H1 (cell line): Measurements from ENCODE around the gene POLR2C. TPM values are rescaled to one million over a fixed set of nuclear protein-coding genes. Genes with fewer than 3 reads are reported as not detected.

Experiments used
- CTCF ChIA-PET: fragments of 300-600 bp; sonication (Branson Sonifier 250); formaldehyde crosslinking; loops from one replicate; lab custom pipeline; 2021; ENCODE audit not compliant: partially characterized antibody; lab: Charles Lee
- POLR2A ChIA-PET: fragments of 300-600 bp; sonication (Branson Sonifier 250); formaldehyde crosslinking; loops from one replicate; lab custom pipeline; 2021; ENCODE audit warnings: inconsistent platforms; ENCODE audit not compliant: partially characterized antibody; lab: Charles Lee
- DNase-seq, 2 experiments: peaks; one replicate each; pipeline versions ENCODE4 v3.0.0 to v3.0.0-alpha.2; 2010 to 2022; ENCODE audit warnings: low spot score in 2 of 2, low read depth in 1 of 2, mixed read lengths in 1 of 2
- FAIRE-seq: peaks from 2 replicates; lab custom pipeline; 2011; peaks lifted over from hg19 to GRCh38; lab: Jason Lieb, UNC
- H2AFZ ChIP-seq: 2 replicates; pipeline ENCODE4 v1.8.1; 2012; ENCODE audit warnings: low read length, inconsistent platforms
- H2AK5ac ChIP-seq: 2 replicates; pipeline ENCODE4 v1.6.1; 2013; ENCODE audit warnings: low read depth, low read length
- H2BK120ac ChIP-seq: replicated peaks from 2 replicates; pipeline ENCODE3; 2013; ENCODE audit warnings: low read depth, low read length, inconsistent platforms
- H2BK12ac ChIP-seq: 2 replicates; pipeline ENCODE4 v1.6.1; 2013; ENCODE audit warnings: low read depth, low read length
- H2BK15ac ChIP-seq: 2 replicates; pipeline ENCODE4 v1.6.1; 2013; ENCODE audit warnings: low read length
- H2BK20ac ChIP-seq: 2 replicates; pipeline ENCODE4 v1.6.1; 2013; ENCODE audit warnings: low read length
- H2BK5ac ChIP-seq: 2 replicates; pipeline ENCODE4 v1.6.1; 2013; ENCODE audit warnings: low read depth, low read length
- H3K14ac ChIP-seq: 2 replicates; pipeline ENCODE4 v1.6.1; 2013; ENCODE audit warnings: inconsistent platforms; ENCODE audit not compliant: insufficient read length
- H3K18ac ChIP-seq: 2 replicates; pipeline ENCODE4 v1.6.1; 2013; ENCODE audit warnings: low read length; ENCODE audit errors: extremely low read depth
- H3K23ac ChIP-seq: 2 replicates; pipeline ENCODE4 v1.6.1; 2013; ENCODE audit warnings: inconsistent platforms; ENCODE audit not compliant: insufficient read length
- H3K23me2 ChIP-seq: 2 replicates; pipeline ENCODE4 v1.6.1; 2013; ENCODE audit warnings: low read depth, low read length
- H3K27ac ChIP-seq: 2 replicates; pipeline ENCODE4 v1.6.1; 2011; ENCODE audit warnings: low read depth, low read length, inconsistent platforms
- H3K27me3 ChIP-seq, 4 experiments: replicated peaks in 1 of 4; 1 replicate in 1 of 4; 2 replicates in 3 of 4; pipeline versions ENCODE4 v1.6.1 to v1.8.1; 2011 to 2013; ENCODE audit warnings: low read length in 3 of 4, mild to moderate bottlenecking in 3 of 4, inconsistent platforms in 2 of 4, mixed read lengths in 2 of 4, moderate library complexity in 1 of 4; ENCODE audit not compliant: control insufficient read depth in 3 of 4, insufficient read depth in 3 of 4; ENCODE audit errors: extremely low read depth in 1 of 4
- H3K36me3 ChIP-seq, 4 experiments: 2 replicates each; pipeline versions ENCODE4 v1.6.1 to v1.8.1; 2011 to 2013; ENCODE audit warnings: mild to moderate bottlenecking in 4 of 4, low read length in 3 of 4, moderate library complexity in 2 of 4, control low read depth in 1 of 4, inconsistent platforms in 1 of 4; ENCODE audit not compliant: insufficient read depth in 4 of 4, control insufficient read depth in 2 of 4
- H3K4ac ChIP-seq: replicated peaks from 2 replicates; pipeline ENCODE3; 2013; ENCODE audit warnings: low read length, low read depth, mixed read lengths, inconsistent platforms; ENCODE audit not compliant: insufficient read length
- H3K4me1 ChIP-seq, 4 experiments: replicated peaks in 1 of 4; 1 replicate in 1 of 4; 2 replicates in 3 of 4; pipeline versions ENCODE4 v1.6.1 to v1.8.1; 2011 to 2013; ENCODE audit warnings: low read length in 3 of 4, inconsistent platforms in 2 of 4, mixed read lengths in 1 of 4; ENCODE audit not compliant: insufficient read depth in 4 of 4, control insufficient read depth in 3 of 4
- H3K4me2 ChIP-seq, 2 experiments: 2 replicates each; pipeline versions ENCODE4 v1.6.1 to v1.8.1; 2011 to 2013; ENCODE audit warnings: low read depth in 2 of 2, low read length in 2 of 2, control low read depth in 1 of 2, inconsistent platforms in 1 of 2, mild to moderate bottlenecking in 1 of 2; ENCODE audit not compliant: insufficient read depth in 1 of 2
- H3K4me3 ChIP-seq, 4 experiments: fragments of 200-600, 300-600 bp in 1 of 4; sonication (generic), shearing (Covaris generic), sonication (Bioruptor Twin) in 1 of 4; 2 replicates each; pipeline versions ENCODE4 v1.5.1 to v1.8.1; 2011 to 2016; ENCODE audit warnings: low read length in 4 of 4, low read depth in 3 of 4, control low read depth in 2 of 4, inconsistent platforms in 2 of 4, mild to moderate bottlenecking in 2 of 4, mixed read lengths in 1 of 4, moderate library complexity in 1 of 4; ENCODE audit not compliant: insufficient read depth in 2 of 4; ENCODE audit errors: extremely low read depth in 1 of 4
- H3K56ac ChIP-seq: replicated peaks from 2 replicates; pipeline ENCODE3; 2013; ENCODE audit warnings: low read depth, mild to moderate bottlenecking, mixed read lengths, low read length, inconsistent platforms; ENCODE audit not compliant: insufficient read length
- H3K79me1 ChIP-seq: 2 replicates; pipeline ENCODE4 v1.6.1; 2013; ENCODE audit warnings: low read depth, low read length, control low read depth
- H3K79me2 ChIP-seq, 2 experiments: 2 replicates each; pipeline versions ENCODE4 v1.6.1 to v1.8.1; 2012 to 2013; ENCODE audit warnings: low read length in 2 of 2, mild to moderate bottlenecking in 2 of 2, inconsistent platforms in 1 of 2; ENCODE audit not compliant: insufficient read depth in 2 of 2, control insufficient read depth in 1 of 2
- H3K9ac ChIP-seq, 4 experiments: replicated peaks in 1 of 4; 1 replicate in 1 of 4; 2 replicates in 3 of 4; pipeline versions ENCODE4 v1.6.1 to v1.8.1; 2011 to 2013; ENCODE audit warnings: low read depth in 3 of 4, low read length in 3 of 4, control low read depth in 2 of 4, mild to moderate bottlenecking in 2 of 4, moderate library complexity in 2 of 4, inconsistent platforms in 1 of 4; ENCODE audit errors: extremely low read depth in 1 of 4
- H3K9me3 ChIP-seq, 2 experiments: 2 replicates each; pipeline versions ENCODE4 v1.6.1 to v1.8.1; 2012 to 2013; ENCODE audit warnings: mild to moderate bottlenecking in 2 of 2, moderate library complexity in 2 of 2, control low read depth in 1 of 2, inconsistent platforms in 1 of 2, low read depth in 1 of 2, low read length in 1 of 2, mixed read lengths in 1 of 2; ENCODE audit not compliant: insufficient read depth in 2 of 2
- H4K20me1 ChIP-seq, 2 experiments: replicated peaks in 1 of 2; 2 replicates each; pipeline versions ENCODE3 to v1.8.1; 2011 to 2013; ENCODE audit warnings: inconsistent platforms in 2 of 2, low read length in 2 of 2, mild to moderate bottlenecking in 1 of 2; ENCODE audit not compliant: insufficient read depth in 2 of 2, control insufficient read depth in 1 of 2
- H4K5ac ChIP-seq: 2 replicates; pipeline ENCODE4 v1.6.1; 2013; ENCODE audit warnings: low read length, low read depth, mixed read lengths, inconsistent platforms; ENCODE audit not compliant: insufficient read length
- H4K8ac ChIP-seq: 2 replicates; pipeline ENCODE4 v1.8.0; 2013; ENCODE audit warnings: mild to moderate bottlenecking, moderate library complexity, low read length, inconsistent platforms; ENCODE audit not compliant: insufficient read depth; ENCODE audit errors: extremely low read depth
- H4K91ac ChIP-seq: replicated peaks from 2 replicates; pipeline ENCODE3; 2013; ENCODE audit warnings: low read length, mixed read lengths, inconsistent platforms; ENCODE audit not compliant: insufficient read length
- ASH2L ChIP-seq: fragments of 200-600, 300-600 bp; sonication (generic); IDR thresholded peaks from one replicate; pipeline ENCODE4 v1.7.1; 2017; ENCODE audit warnings: low read length
- ATF2 ChIP-seq: IDR thresholded peaks from 2 replicates; pipeline ENCODE4 v1.6.1; 2012; ENCODE audit warnings: low read length, inconsistent platforms
- KDM1A ChIP-seq: fragments of 200-600, 300-600 bp; sonication (generic); IDR thresholded peaks from 2 replicates; pipeline ENCODE4 v1.7.1; 2016; ENCODE audit warnings: mild to moderate bottlenecking, low read length, borderline replicate concordance
- RXRA ChIP-seq: IDR thresholded peaks from 2 replicates; pipeline ENCODE4 v1.6.1; 2011; ENCODE audit warnings: low read depth, mild to moderate bottlenecking, low read length, moderate library complexity; ENCODE audit not compliant: insufficient read depth
- SRF ChIP-seq: IDR thresholded peaks from 2 replicates; pipeline ENCODE4 v1.6.1; 2011; ENCODE audit warnings: mild to moderate bottlenecking, low read depth, low read length, moderate library complexity
- TAF7 ChIP-seq: optimal IDR thresholded peaks from 2 replicates; pipeline ENCODE3; 2011; ENCODE audit warnings: low read depth, mild to moderate bottlenecking, inconsistent platforms, low read length, moderate library complexity, borderline replicate concordance
- ZNF274 ChIP-seq: IDR thresholded peaks from 2 replicates; pipeline ENCODE4 v1.7.0; 2012; ENCODE audit warnings: low read length, borderline replicate concordance; ENCODE audit errors: extremely low read depth
- WGBS, 2 experiments: shearing (Covaris generic) in 1 of 2; methylation state at CpG; one replicate each; pipeline versions ENCODE4 v1.1.6 to v1.1.7; 2013 to 2015; ENCODE audit warnings: low lambda C conversion rate in 2 of 2, mixed read lengths in 2 of 2, inconsistent platforms in 1 of 2, low coverage in 1 of 2, missing lambda C conversion rate in 1 of 2; ENCODE audit not compliant: insufficient replicate concordance in 2 of 2, insufficient coverage in 1 of 2, insufficient read length in 1 of 2; ENCODE audit errors: extremely low coverage in 1 of 2, missing lambda C conversion rate in 1 of 2; 5-methylcytosine and 5-hydroxymethylcytosine counted together
- polyA plus RNA-seq, 7 experiments: library from polyadenylated mRNA; depleted of rRNA in 3 of 7; stranded (reverse) in 5 of 7; unstranded in 2 of 7; fragments of >200 nt in 5 of 7; fragments of 200-250 nt in 2 of 7; gene quantifications; 1 replicate in 5 of 7; 2 replicates in 1 of 7; 4 replicates in 1 of 7; pipeline versions ENCODE4 v1.2.1 to v1.2.3, GENCODE V29; 2011 to 2013; ENCODE audit warnings: missing spikeins in 2 of 7, mixed read lengths in 2 of 7
- total RNA-seq: library from RNA; stranded (reverse); fragmentation: NEBNext Ultra II Directional; extraction: Animal tissue kit (Norgen Biotek cat#: 25700); gene quantifications from 2 replicates; pipeline ENCODE4 v1.2.1, GENCODE V29; 2021

The POLR2C gene
- total and polyA plus RNA-seq, 2 of the 8 experiments (the other 6 are each of a cell fraction or from before 2014, with no cell fraction given): 72.5 to 132 TPM

DNA sequence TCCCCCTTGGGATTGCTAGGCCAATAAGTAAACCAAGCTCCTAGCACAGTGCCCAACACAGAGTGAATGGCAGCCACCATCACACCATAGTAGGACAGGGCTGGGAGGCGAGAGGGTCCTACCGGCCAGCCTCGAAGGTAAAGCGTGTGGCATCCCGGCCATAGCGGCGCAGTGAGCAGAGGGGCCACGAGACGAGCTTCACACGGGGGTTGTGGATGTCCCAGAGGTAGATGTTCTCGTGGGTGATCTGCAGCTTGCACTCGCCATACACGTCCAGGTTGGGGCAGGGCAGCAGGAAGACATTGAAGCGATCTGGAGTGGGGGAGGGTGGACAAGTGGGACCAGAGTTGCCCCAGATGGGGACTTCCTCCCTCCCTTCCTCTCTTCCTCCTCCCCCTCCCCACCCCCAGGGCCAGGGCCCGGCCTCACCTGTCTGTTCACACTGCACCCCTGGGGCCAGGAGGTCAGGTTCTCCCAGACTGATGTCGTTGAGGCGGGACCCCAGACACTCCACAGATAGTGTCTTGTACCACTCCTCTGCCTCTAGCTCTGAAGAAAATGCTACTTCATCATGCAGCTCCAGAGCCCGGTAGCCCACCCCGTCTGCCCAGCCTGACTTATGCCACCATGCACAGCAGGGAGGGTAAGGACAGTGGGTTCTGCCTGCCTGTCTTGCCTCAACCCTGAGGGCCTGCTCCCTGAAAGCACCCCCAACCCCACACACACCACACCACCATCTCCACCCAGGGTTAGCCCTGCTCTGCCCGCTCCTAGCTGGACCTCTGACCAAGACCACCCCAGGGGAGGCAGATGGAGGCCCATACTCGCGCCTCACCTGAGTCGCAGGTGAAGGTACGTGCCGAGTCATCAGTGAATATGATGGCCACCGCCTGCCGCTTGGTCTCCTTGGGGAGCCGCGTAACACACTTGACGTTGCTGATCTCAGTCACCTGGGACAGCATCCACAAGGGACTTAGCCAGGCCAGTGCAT, 12.5 kb downstream of the POLR2C start:
- Histone ChIP-seq H3K4me2 (peak overlapping the region; percentile 15 to 51), H4K20me1 (peaks cover 3% of the 10 kb centered on the region in 2 experiments)

More for the DNA sequence above, 12.5 kb downstream of the POLR2C start:
- Histone ChIP-seq H3K23ac (no peak overlapping the region), H2AK5ac (no peak overlapping the region; the same call in 1 of the 2 replicates), H3K79me1 (0 out of 2 replicates have a peak, but pooled peaks cover 5% of the 10 kb centered on the region), H2AFZ (no peak overlapping the region), H3K9me3 (no peaks in the 10 kb centered on the region), H3K36me3 (peaks cover 6 to 28% (median 16%) of the 10 kb centered on the region in 4 experiments), H4K91ac (peak overlapping the region; percentile 52), H3K79me2 (no peaks in the 10 kb centered on the region), H4K5ac (no peak overlapping the region), H3K4ac (no peak overlapping the region), H3K9ac (no peak overlapping the region; a peak in 2 of 7 replicates), H3K4me3 (peak overlapping the region in 1 of 4 experiments; percentile 42; a peak in 2 of 8 replicates), H3K18ac (peak overlapping the region; percentile 90), H3K27ac (no peak overlapping the region), H2BK5ac (peak overlapping the region; percentile 87), H2BK12ac (peak overlapping the region; percentile 97; the same call in 1 of the 2 replicates), H3K14ac (no peak overlapping the region), H3K56ac (no peak overlapping the region), H3K27me3 (no peaks in the 10 kb centered on the region; a peak in 1 of 7 replicates), H3K4me1 (peaks cover 10 to 64% (median 49%) of the 10 kb centered on the region in 4 experiments), H2BK120ac (no peak overlapping the region), H4K8ac (peak overlapping the region; percentile 82; the same call in 1 of the 2 replicates), H2BK20ac (peak overlapping the region; percentile 56; the same call in 1 of the 2 replicates), H3K23me2 (peaks cover 8% of the 10 kb centered on the region; the same call in 1 of the 2 replicates), H2BK15ac (peak overlapping the region; percentile 94; the same call in 1 of the 2 replicates)
- TF ChIP-seq KDM1A: no peak
- TF ChIP-seq ZNF274: no peak
- no peak for TF ChIP-seq SRF
- TF ChIP-seq TAF7: no peak
- TF ChIP-seq ATF2: no peak
- no peak for TF ChIP-seq ASH2L
- TF ChIP-seq RXRA: no peak
- ChIA-PET CTCF (interaction anchor here (0.7 to 15.0 kb wide), 7 partner anchors 12 to 213 kb away, joined by 3 to 210 read pairs (median 8); partner anchors contain the start of genes DOK4 and POLR2C), POLR2A (interaction anchor here (0.8 to 10.3 kb wide), 9 partner anchors 9 to 66 kb away, joined by 3 to 67 read pairs (median 4); partner anchors contain the start of gene DOK4)
- WGBS, 2 experiments: 87% methylated on average over 25 of the region's 30 CpGs; no CpG with 5 or more reads in 1 of the 2 experiments
- FAIRE-seq: no peak
- DNase-seq: no peak
